Endothelial cell of umbilical vein (primary cell): ENCODE results near the gene AUTS2. TPM values are rescaled to one million over a fixed set of nuclear protein-coding genes. Genes with fewer than 3 reads are reported as not detected.

ENCODE experiments used
- BruUV-seq: library from RNA; stranded (reverse); fragments of 400-500 nt; replicated peaks from 2 replicates; lab custom pipeline; 2021; lab: Mats Ljungman, UMichigan
- CTCF ChIA-PET: fragments of 300-600, 350-600 bp; sonication (Branson Sonifier 250); formaldehyde crosslinking; loops from one replicate; lab custom pipeline; 2021; ENCODE audit warnings: antibody characterized with exemption, inconsistent platforms; lab: Charles Lee
- POLR2A ChIA-PET: fragments of 300-600, 350-600 bp; sonication (Branson Sonifier 250); formaldehyde crosslinking; loops from one replicate; lab custom pipeline; 2021; ENCODE audit warnings: antibody characterized with exemption, inconsistent platforms; lab: Charles Lee
- DNase-seq: peaks from one replicate; pipeline ENCODE4 v3.0.0-alpha.2; 2011; ENCODE audit warnings: low read depth, low spot score
- FAIRE-seq: peaks from 2 replicates; lab custom pipeline; 2011; peaks lifted over from hg19 to GRCh38; lab: Jason Lieb, UNC
- H2AFZ ChIP-seq: 2 replicates; pipeline ENCODE4 v1.6.0; 2012; ENCODE audit warnings: low read depth, low read length, control low read depth, inconsistent platforms
- H3K27ac ChIP-seq: 2 replicates; pipeline ENCODE4 v1.5.1; 2011; ENCODE audit warnings: low read depth, mild to moderate bottlenecking, control low read depth, low read length, moderate library complexity; ENCODE audit not compliant: insufficient read depth
- H3K27me3 ChIP-seq, 2 experiments: 2 replicates each; pipeline versions ENCODE4 v1.6.0 to v1.6.1; 2011; ENCODE audit warnings: low read length in 2 of 2, mixed read lengths in 1 of 2; ENCODE audit not compliant: control insufficient read depth in 2 of 2, insufficient read depth in 2 of 2
- H3K36me3 ChIP-seq, 2 experiments: 2 replicates in 1 of 2; 3 replicates in 1 of 2; pipeline ENCODE4 v1.5.1; 2011; ENCODE audit warnings: low read length in 2 of 2, mild to moderate bottlenecking in 1 of 2, moderate library complexity in 1 of 2; ENCODE audit not compliant: control insufficient read depth in 2 of 2, insufficient read depth in 2 of 2; ENCODE audit errors: extremely low read depth in 1 of 2
- H3K4me1 ChIP-seq: 3 replicates; pipeline ENCODE4 v1.5.1; 2011; ENCODE audit warnings: mild to moderate bottlenecking, low read length; ENCODE audit not compliant: control insufficient read depth, insufficient read depth; ENCODE audit errors: extremely low read depth
- H3K4me2 ChIP-seq: 2 replicates; pipeline ENCODE4 v1.6.1; 2011; ENCODE audit warnings: low read length, control low read depth, mixed read lengths; ENCODE audit not compliant: insufficient read depth
- H3K4me3 ChIP-seq, 3 experiments: fragments of 200-600 bp in 1 of 3; sonication (generic), shearing (Covaris generic) in 1 of 3; replicated peaks in 1 of 3; 2 replicates each; pipeline ENCODE4 v1.5.1; 2011 to 2016; ENCODE audit warnings: control low read depth in 3 of 3, low read length in 3 of 3, mild to moderate bottlenecking in 2 of 3, inconsistent platforms in 1 of 3, low read depth in 1 of 3, moderate library complexity in 1 of 3; ENCODE audit not compliant: insufficient read depth in 1 of 3
- H3K79me2 ChIP-seq: 2 replicates; pipeline ENCODE4 v1.6.0; 2012; ENCODE audit warnings: low read length, inconsistent platforms; ENCODE audit not compliant: control insufficient read depth, insufficient read depth
- H3K9ac ChIP-seq: replicated peaks from 2 replicates; pipeline ENCODE3; 2011; ENCODE audit warnings: low read length, control low read depth; ENCODE audit not compliant: insufficient read depth; ENCODE audit errors: extremely low read depth
- H3K9me1 ChIP-seq: replicated peaks from 3 replicates; pipeline ENCODE4 v1.6.0; 2011; ENCODE audit warnings: mild to moderate bottlenecking, low read length; ENCODE audit not compliant: control insufficient read depth, insufficient read depth; ENCODE audit errors: extremely low read depth
- H3K9me3 ChIP-seq: replicated peaks from 2 replicates; pipeline ENCODE4 v1.5.1; 2012; ENCODE audit warnings: low read length, inconsistent platforms; ENCODE audit not compliant: control insufficient read depth, insufficient read depth
- H4K20me1 ChIP-seq: replicated peaks from 2 replicates; pipeline ENCODE3; 2011; ENCODE audit warnings: mild to moderate bottlenecking, low read length; ENCODE audit not compliant: control insufficient read depth, insufficient read depth; ENCODE audit errors: extremely low read depth
- EZH2 ChIP-seq: IDR thresholded peaks from 2 replicates; pipeline ENCODE4 v1.6.1; 2012; ENCODE audit warnings: borderline replicate concordance, low read depth, mild to moderate bottlenecking, moderate library complexity, low read length, inconsistent platforms; ENCODE audit not compliant: severe bottlenecking
- FOS ChIP-seq: IDR thresholded peaks from 2 replicates; pipeline ENCODE4 v1.6.1; 2011; ENCODE audit warnings: mild to moderate bottlenecking, low read length, moderate library complexity, borderline replicate concordance; ENCODE audit not compliant: insufficient read depth
- GATA2 ChIP-seq: IDR thresholded peaks from 2 replicates; pipeline ENCODE4 v1.7.0; 2011; ENCODE audit warnings: low read depth, mild to moderate bottlenecking, moderate library complexity, mixed read lengths, low read length; ENCODE audit not compliant: insufficient read length, insufficient read depth
- JUN ChIP-seq: IDR thresholded peaks from 2 replicates; pipeline ENCODE4 v1.6.1; 2011; ENCODE audit warnings: borderline replicate concordance, low read depth; ENCODE audit not compliant: insufficient read length, insufficient read depth
- MYC ChIP-seq: IDR thresholded peaks from one replicate; pipeline ENCODE4 v1.6.1; 2011; ENCODE audit warnings: mild to moderate bottlenecking, low read depth, low read length
- POLR2A ChIP-seq: IDR thresholded peaks from 2 replicates; pipeline ENCODE4 v1.6.1; 2012; ENCODE audit warnings: low read depth, mild to moderate bottlenecking, control low read depth, low read length
- POLR2AphosphoS5 ChIP-seq: IDR thresholded peaks from 2 replicates; pipeline ENCODE4 v1.6.1; 2012; ENCODE audit warnings: low read depth, mild to moderate bottlenecking, control low read depth, low read length, moderate library complexity; ENCODE audit not compliant: insufficient read depth
- dilution Hi-C: fragments of 300-500 bp; cut with MboI; formaldehyde crosslinking; loops from one replicate; pipeline ENCODE4 v1.15.0; 2019; ENCODE audit warnings: low sequenced_read_pairs; ENCODE audit not compliant: extremely low pct_ligation_motif_present
- intact Hi-C: fragments of 100-400 bp; cut with micrococcal nuclease; formaldehyde crosslinking; loops from one replicate; pipeline ENCODE4 v1.10.0; 2022
- polyA plus RNA-seq, 4 experiments: library from polyadenylated mRNA; depleted of rRNA in 3 of 4; stranded (reverse) in 3 of 4; unstranded in 1 of 4; fragments of >200 nt; gene quantifications; 2 replicates each; pipeline versions ENCODE4 v1.2.1 to v1.2.3, GENCODE V29; 2011 to 2012; ENCODE audit warnings: missing spikeins in 1 of 4
- total RNA-seq: library from RNA; stranded (reverse); gene quantifications from 2 replicates; pipeline ENCODE4 v1.2.3, GENCODE V29; 2021
- TF ChIP-seq, protein P1 (sequence below): IDR thresholded peaks from 2 replicates; pipeline ENCODE4 v1.6.1; 2011; ENCODE audit not compliant: insufficient read depth, insufficient read length
- TF ChIP-seq, protein P2 (sequence below), 2 donors: IDR thresholded peaks; 1 replicate in 1 of 2; 2 replicates in 1 of 2; pipeline ENCODE4 v1.5.1; 2011; ENCODE audit warnings: low read length in 2 of 2, mild to moderate bottlenecking in 2 of 2, moderate library complexity in 2 of 2, control low read depth in 1 of 2, inconsistent platforms in 1 of 2, low read depth in 1 of 2; ENCODE audit not compliant: insufficient read depth in 1 of 2; ENCODE audit errors: extremely low read depth in 1 of 2

AUTS2 gene
- total and polyA plus RNA-seq, 2 donors (not counting 3 experiments of a cell fraction or from before 2014, with no cell fraction given): 0.59 to 8.0 TPM

DNA sequence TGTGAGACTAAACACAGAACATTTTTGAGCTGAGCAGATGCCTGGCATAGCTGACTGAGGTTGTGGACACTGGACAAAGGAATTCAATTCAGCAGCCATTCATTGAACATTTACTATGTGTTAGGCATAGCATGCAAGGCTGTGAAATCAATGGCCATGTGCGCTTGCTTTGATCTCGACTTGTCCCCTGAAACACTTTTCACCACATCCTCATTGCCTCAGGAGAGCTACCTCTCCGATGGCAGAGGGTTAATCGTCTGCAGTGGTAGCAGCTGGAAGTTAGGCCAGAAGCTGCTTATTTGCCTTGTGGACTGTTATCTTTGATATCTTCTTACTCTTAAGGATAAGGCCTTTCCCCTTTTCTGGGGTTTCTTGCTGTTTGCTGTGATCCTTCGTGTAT is 297.8 kb downstream of the AUTS2 start:
- no peaks in the 10 kb centered on the region for H3K79me2 ChIP-seq
- no peak overlapping the region for H3K27ac ChIP-seq
- CTCF ChIA-PET: no interaction called here
- H3K4me2 ChIP-seq: no peak overlapping the region
- no TSS peak for BruUV-seq
- no peaks in the 10 kb centered on the region for H4K20me1 ChIP-seq
- H3K9ac ChIP-seq: no peak overlapping the region
- H3K4me1 ChIP-seq: no peaks in the 10 kb centered on the region
- H3K4me3 ChIP-seq: no peak overlapping the region
- DNase-seq (no peak), FAIRE-seq (no peak)
- H3K36me3 ChIP-seq: no peaks in the 10 kb centered on the region
- POLR2A ChIA-PET: no interaction called here
- H3K9me3 ChIP-seq: no peaks in the 10 kb centered on the region
- no peaks in the 10 kb centered on the region for H3K9me1 ChIP-seq
- no peak overlapping the region for H2AFZ ChIP-seq
- TF ChIP-seq POLR2A: no peak
- no peak for TF ChIP-seq EZH2
- no peak for TF ChIP-seq GATA2
- no peak for TF ChIP-seq MYC
- TF ChIP-seq, protein P1, sequence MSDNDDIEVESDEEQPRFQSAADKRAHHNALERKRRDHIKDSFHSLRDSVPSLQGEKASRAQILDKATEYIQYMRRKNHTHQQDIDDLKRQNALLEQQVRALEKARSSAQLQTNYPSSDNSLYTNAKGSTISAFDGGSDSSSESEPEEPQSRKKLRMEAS: no peak
- no peak for TF ChIP-seq POLR2AphosphoS5
- no peak for TF ChIP-seq FOS
- no peak for TF ChIP-seq JUN
- TF ChIP-seq, protein P2, sequence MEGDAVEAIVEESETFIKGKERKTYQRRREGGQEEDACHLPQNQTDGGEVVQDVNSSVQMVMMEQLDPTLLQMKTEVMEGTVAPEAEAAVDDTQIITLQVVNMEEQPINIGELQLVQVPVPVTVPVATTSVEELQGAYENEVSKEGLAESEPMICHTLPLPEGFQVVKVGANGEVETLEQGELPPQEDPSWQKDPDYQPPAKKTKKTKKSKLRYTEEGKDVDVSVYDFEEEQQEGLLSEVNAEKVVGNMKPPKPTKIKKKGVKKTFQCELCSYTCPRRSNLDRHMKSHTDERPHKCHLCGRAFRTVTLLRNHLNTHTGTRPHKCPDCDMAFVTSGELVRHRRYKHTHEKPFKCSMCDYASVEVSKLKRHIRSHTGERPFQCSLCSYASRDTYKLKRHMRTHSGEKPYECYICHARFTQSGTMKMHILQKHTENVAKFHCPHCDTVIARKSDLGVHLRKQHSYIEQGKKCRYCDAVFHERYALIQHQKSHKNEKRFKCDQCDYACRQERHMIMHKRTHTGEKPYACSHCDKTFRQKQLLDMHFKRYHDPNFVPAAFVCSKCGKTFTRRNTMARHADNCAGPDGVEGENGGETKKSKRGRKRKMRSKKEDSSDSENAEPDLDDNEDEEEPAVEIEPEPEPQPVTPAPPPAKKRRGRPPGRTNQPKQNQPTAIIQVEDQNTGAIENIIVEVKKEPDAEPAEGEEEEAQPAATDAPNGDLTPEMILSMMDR (IDR thresholded peaks at IDR 0.05; ENCODE audit: extremely low read depth in 1 of 2, insufficient read depth in 1 of 2, low read depth in 1 of 2, low read length in 2 of 2): no peak
- dilution Hi-C loops (no loop called here), intact Hi-C loops (no loop called here)
- H3K27me3 ChIP-seq: no peaks in the 10 kb centered on the region
